ENCODE data around the gene PSMB3. TPM values are rescaled to one million over a fixed set of nuclear protein-coding genes. Genes with fewer than 3 reads are reported as not detected.

PSMB3 gene
- total and polyA plus RNA-seq, 11 donors = 145 to 305 (median 199) TPM

DNA sequence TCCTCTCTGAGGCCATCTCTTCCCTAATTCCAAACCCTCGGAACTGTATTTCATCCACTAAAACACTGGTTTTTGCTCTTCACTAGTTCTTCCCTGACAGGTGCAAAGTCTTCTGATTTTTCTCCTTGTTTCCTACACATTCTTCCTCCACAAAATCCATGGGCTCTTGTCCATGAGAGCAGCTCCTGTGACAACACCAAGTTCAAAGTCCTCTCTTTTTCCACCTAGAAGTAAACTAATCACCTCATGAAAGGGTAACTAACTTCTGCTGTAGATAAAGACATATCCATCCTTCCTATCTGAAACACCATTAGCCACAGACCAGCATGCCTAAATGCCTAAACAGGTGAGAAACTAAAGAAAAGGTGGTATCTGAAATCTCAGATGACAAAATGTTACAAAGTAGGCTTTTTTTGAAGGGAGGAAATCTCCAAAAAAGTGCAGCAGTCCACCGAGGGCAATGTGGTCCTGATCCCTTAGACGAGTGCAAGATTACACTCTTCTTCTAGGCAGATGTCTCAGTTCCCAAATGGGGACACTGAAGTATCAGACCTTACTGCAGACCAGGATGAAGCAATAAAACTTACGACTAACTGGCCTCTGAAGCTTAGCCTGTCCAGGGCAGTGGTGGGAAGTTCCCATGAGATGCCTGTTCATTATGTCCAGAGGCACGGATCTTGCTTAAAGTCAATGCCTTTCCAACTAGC lies 44.1 kb downstream of the PSMB3 start:
- intact Hi-C loops (cut with DNase I) = loop anchor here in 2 of 10 donors (5.0 kb wide), 1 partner anchor 44 kb away; the partner anchor contains the start of gene PSMB3 (in 2 of the 2)
- Histone ChIP-seq H3K9me3 (no peaks in the 10 kb centered on the region), H3K27ac (peak overlapping the region in 2 of 12 donors; percentile 10 to 100), H3K4me3 (peak overlapping the region in 2 of 12 donors; percentile 77 to 98), H3K4me1 (peaks cover 6 to 42% (median 27%) of the 10 kb centered on the region in 12 donors), H3K36me3 (peaks cover 0 to 36% (median 31%) of the 10 kb centered on the region in 9 donors), H3K27me3 (no peaks in the 10 kb centered on the region)
- DNase-seq (no peak), ATAC-seq (no peak)
- 54 to 72% (median 64%) methylated on average over 5 of the region's 5 CpGs for WGBS, 4 donors
- TF ChIP-seq POLR2A (IDR thresholded peaks at IDR 0.05) (no peak), CTCF (IDR thresholded peaks at IDR 0.05) (no peak)

DNA sequence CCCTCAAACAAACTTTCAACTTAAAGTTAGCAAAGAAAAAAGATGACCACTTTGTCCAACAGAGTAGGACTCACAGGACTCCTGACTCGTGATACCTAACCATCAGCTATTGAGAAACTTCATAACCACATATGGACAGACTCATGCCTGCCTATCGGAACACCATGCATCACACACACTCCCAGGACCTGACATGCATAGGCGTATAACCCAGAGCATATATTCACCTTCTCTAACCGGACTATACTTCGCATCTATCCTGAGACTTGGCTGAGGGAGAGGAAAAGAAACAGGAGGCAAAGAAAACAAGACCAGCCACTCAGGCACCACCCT lies 44.6 kb downstream of the PSMB3 start:
- Histone ChIP-seq H3K9me3 (no peaks in the 10 kb centered on the region), H3K27ac (peak overlapping the region in 2 of 12 donors; percentile 98 to 100), H3K4me1 (peaks cover 6 to 42% (median 27%) of the 10 kb centered on the region in 12 donors), H3K4me3 (peak overlapping the region in 7 of 12 donors; percentile 2 to 98 (median 91)), H3K36me3 (peaks cover 0 to 39% (median 35%) of the 10 kb centered on the region in 9 donors), H3K27me3 (no peaks in the 10 kb centered on the region)
- intact Hi-C loops (cut with DNase I) = loop anchor here in 2 of 10 donors (5.0 kb wide), 1 partner anchor 45 kb away; the partner anchor contains the start of gene PSMB3 (in 2 of the 2)
- WGBS, 4 donors = 66 to 82% (median 79%) methylated on average over 5 of the region's 5 CpGs
- DNase-seq = no peak
- ATAC-seq = no peak
- TF ChIP-seq POLR2A (IDR thresholded peaks at IDR 0.05) (no peak), CTCF (IDR thresholded peaks at IDR 0.05) (no peak)

DNA sequence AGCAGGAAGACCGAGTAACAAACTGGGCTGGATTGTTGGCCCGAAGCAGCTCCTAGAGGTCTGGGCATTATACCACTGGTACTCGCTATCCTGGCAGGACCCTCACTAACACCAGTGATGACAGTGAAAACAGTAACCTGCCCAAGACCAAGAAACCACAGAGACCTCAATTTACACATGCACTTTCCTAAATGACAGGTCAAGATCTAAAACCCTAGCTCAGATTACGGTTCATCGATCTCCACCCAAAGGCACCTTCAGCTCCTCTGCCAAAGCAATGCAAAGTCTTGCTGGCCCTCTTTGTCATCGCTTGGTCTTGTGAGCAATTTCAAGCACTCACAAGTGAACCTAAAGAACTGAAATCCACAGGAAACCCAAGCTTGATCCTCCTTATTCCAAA lies 45.3 kb downstream of the PSMB3 start:
- Histone ChIP-seq H3K27me3 (no peaks in the 10 kb centered on the region), H3K9me3 (no peaks in the 10 kb centered on the region), H3K4me1 (peaks cover 6 to 42% (median 27%) of the 10 kb centered on the region in 12 donors), H3K4me3 (peak overlapping the region in 10 of 12 donors; percentile 2 to 98 (median 84)), H3K36me3 (peaks cover 0 to 41% (median 37%) of the 10 kb centered on the region in 9 donors), H3K27ac (peak overlapping the region in 10 of 12 donors; percentile 15 to 100 (median 98))
- intact Hi-C loops (cut with DNase I) = loop anchor here in 5 of 10 donors (2.0 to 5.0 kb wide), 2 partner anchors 45 to 46 kb away; partner anchors contain the start of gene PSMB3 (in 5 of the 5)
- 73 to 80% (median 78%) methylated on average over 6 of the region's 6 CpGs for WGBS, 4 donors
- TF ChIP-seq CTCF (IDR thresholded peaks at IDR 0.05) = no peak
- TF ChIP-seq POLR2A (IDR thresholded peaks at IDR 0.05) = no peak
- DNase-seq (no peak), ATAC-seq (no peak)
